Measurements from ENCODE around the gene ATP5F1C. TPM values are rescaled to one million over a fixed set of nuclear protein-coding genes. Genes with fewer than 3 reads are reported as not detected.
"Not testable (repeated sequence)": the region's sequence is repeated elsewhere in the genome, so short reads cannot be mapped to it uniquely, and the experiment has no call there.

Gene ATP5F1C
- total RNA-seq: 132 and 133 TPM in 2 replicates
- long read RNA-seq, transcript ATP5F1C-202 (10 exons, 1,163 nt): minor isoform, 44 of 419 reads
- long read RNA-seq, transcript ATP5F1C-201 (9 exons, 1,078 nt): major isoform, 354 of 419 reads
- long read RNA-seq, partial matches to known transcripts: 6 of 419 reads
- long read RNA-seq, other reads (novel, unspliced or antisense): 15 of 419 reads

DNA sequence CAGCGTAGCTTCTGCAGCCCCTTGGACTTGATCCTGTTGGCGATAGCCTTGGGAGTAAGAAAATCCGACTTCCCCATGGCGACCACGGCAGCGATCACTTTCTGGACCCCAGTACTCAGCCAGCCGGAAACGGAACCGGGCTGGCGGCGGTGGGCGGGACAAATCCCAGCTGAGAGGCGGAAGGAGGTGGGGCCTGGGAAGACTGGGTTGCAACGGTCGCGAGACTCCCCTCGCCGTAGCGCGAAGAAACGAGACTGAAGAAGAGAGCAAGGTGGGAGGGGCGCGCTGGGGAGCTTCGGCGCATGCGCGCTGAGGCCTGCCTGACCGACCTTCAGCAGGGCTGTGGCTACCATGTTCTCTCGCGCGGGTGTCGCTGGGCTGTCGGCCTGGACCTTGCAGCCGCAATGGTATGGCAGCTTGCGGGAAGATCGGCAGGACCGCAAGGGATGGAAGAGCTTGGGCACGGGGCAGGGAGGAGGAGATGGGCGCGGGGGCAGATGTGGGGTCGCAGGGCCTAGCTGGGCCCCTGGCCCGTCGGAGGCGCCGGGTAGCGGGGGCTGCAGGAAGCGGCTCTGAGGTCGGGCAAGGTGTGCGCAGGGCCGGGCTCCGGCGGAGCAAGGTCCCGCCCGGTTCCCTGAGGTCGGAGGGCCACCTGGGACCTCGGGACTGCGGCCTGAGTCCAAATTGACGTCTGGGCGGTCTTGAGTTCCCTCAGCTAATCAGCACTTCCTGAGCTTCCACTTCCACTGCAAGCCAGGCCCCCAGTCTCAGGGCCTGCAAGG lies at the start of gene ATP5F1C, which contains the start of gene KIN:
TSS of gene ATP5F1C (plus strand) at position 321 of the 782 bp plus-strand sequence. CDS start at position 352, 31 bp downstream.
TSS of gene KIN (minus strand) at position 137 of the 782 bp plus-strand sequence. CDS start at position 77, 60 bp downstream.
- Mint-ChIP-seq H3K4me1 (ENCODE audit: unreplicated experiment) (peaks cover 51% of the 10 kb centered on the region), H3K9me3 (ENCODE audit: unreplicated experiment) (no peaks in the 10 kb centered on the region), H3K36me3 (ENCODE audit: unreplicated experiment) (peaks cover 5% of the 10 kb centered on the region), H3K27me3 (ENCODE audit: unreplicated experiment) (no peaks in the 10 kb centered on the region), H3K4me3 (ENCODE audit: unreplicated experiment) (no peak within 1 kb of the TSS), H3K27ac (ENCODE audit: unreplicated experiment) (no peak within 1 kb of the TSS)
- TF ChIP-seq, protein P1, sequence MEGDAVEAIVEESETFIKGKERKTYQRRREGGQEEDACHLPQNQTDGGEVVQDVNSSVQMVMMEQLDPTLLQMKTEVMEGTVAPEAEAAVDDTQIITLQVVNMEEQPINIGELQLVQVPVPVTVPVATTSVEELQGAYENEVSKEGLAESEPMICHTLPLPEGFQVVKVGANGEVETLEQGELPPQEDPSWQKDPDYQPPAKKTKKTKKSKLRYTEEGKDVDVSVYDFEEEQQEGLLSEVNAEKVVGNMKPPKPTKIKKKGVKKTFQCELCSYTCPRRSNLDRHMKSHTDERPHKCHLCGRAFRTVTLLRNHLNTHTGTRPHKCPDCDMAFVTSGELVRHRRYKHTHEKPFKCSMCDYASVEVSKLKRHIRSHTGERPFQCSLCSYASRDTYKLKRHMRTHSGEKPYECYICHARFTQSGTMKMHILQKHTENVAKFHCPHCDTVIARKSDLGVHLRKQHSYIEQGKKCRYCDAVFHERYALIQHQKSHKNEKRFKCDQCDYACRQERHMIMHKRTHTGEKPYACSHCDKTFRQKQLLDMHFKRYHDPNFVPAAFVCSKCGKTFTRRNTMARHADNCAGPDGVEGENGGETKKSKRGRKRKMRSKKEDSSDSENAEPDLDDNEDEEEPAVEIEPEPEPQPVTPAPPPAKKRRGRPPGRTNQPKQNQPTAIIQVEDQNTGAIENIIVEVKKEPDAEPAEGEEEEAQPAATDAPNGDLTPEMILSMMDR (IDR thresholded peaks at IDR 0.05): no peak
- DNase-seq (ENCODE audit: extremely low spot score, unreplicated experiment): peak; percentile 99

DNA sequence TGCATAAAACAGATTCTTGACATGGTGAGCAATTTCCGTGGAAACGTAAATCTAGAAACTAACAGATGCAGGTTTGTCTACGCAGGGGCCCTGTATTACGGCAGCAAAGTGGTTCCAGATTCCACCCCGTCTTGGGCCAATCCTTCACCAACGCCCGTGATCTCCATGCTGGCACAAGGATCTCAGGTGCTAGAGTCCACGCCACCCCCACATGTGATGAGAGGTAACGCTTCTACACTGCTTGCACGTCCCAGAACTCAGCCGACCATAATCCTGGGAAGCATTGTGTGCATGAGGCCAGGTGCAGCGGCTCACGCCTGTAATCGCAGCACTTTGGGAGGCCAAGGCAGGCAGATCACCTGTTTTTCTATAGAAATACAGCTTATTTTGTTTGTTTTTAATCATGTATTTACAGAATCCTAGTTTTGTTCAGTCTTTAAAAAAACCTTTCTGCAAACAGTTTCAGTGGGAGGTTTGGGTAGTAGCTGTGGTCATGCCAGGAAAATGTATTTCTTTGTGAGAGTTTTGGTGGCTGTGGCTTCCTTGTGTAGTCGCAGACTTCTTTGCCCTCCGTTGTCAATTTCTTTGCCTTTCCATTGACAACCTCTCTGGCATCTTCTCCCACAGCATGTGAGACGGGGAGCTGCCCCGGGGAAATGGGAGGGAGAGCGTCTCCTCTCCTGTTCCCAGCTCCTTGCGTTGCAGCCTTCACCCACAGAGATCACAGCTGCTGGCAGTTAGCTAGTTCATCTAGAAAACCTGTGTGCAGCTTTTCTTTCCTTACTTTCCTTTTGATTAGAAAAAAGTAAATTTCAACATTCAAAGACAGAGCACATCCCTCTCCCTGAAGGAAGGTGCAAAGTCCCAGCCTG lies 49.2 kb upstream of the ATP5F1C start:
- peaks cover 5% of the 10 kb centered on the region for H3K27me3 Mint-ChIP-seq (ENCODE audit: unreplicated experiment)
- no peaks in the 10 kb centered on the region for H3K36me3 Mint-ChIP-seq (ENCODE audit: unreplicated experiment)
- no peak overlapping the region for H3K27ac Mint-ChIP-seq (ENCODE audit: unreplicated experiment)
- TF ChIP-seq, protein P1 (IDR thresholded peaks at IDR 0.05): no peak
- H3K9me3 Mint-ChIP-seq (ENCODE audit: unreplicated experiment): no peaks in the 10 kb centered on the region
- DNase-seq (ENCODE audit: extremely low spot score, unreplicated experiment): peak; percentile 68
- no peak overlapping the region for H3K4me3 Mint-ChIP-seq (ENCODE audit: unreplicated experiment)
- no peaks in the 10 kb centered on the region for H3K4me1 Mint-ChIP-seq (ENCODE audit: unreplicated experiment)

DNA sequence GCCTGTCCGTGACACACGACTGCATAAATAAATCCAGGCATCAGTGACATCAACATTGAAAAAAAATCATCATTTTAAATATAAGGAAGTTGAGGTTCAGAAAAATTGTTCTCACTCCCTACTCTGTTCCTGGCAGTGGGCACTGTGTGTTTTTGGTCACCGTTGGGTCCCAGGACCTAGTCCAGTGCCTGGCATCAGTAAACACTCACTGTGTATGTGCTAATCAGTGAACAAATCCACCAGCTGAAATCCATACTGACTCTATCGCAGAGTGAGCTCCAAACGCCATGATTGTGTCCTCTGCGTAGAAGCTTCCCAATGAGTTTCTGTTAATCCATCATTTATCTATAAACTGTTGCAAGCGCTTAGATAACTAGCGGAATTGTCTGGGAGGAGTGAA lies 43.7 kb upstream of the ATP5F1C start:
- no peaks in the 10 kb centered on the region for H3K4me1 Mint-ChIP-seq (ENCODE audit: unreplicated experiment)
- TF ChIP-seq, protein P1 (IDR thresholded peaks at IDR 0.05): no peak
- no peaks in the 10 kb centered on the region for H3K36me3 Mint-ChIP-seq (ENCODE audit: unreplicated experiment)
- H3K27ac Mint-ChIP-seq (ENCODE audit: unreplicated experiment): no peak overlapping the region
- H3K4me3 Mint-ChIP-seq (ENCODE audit: unreplicated experiment): no peak overlapping the region
- H3K27me3 Mint-ChIP-seq (ENCODE audit: unreplicated experiment): peaks cover 5% of the 10 kb centered on the region
- H3K9me3 Mint-ChIP-seq (ENCODE audit: unreplicated experiment): no peaks in the 10 kb centered on the region
- DNase-seq (ENCODE audit: extremely low spot score, unreplicated experiment): no peak

GRCh38 chr10:7748637-7749036 lies 39.3 kb upstream of the ATP5F1C start:
- H3K27ac Mint-ChIP-seq (ENCODE audit: unreplicated experiment); DNase-seq (ENCODE audit: extremely low spot score, unreplicated experiment); H3K4me1 Mint-ChIP-seq (ENCODE audit: unreplicated experiment); H3K4me3 Mint-ChIP-seq (ENCODE audit: unreplicated experiment); H3K9me3 Mint-ChIP-seq (ENCODE audit: unreplicated experiment); H3K27me3 Mint-ChIP-seq (ENCODE audit: unreplicated experiment): not testable (repeated sequence)
- peaks cover 18% of the 10 kb centered on the region for H3K36me3 Mint-ChIP-seq (ENCODE audit: unreplicated experiment)

DNA sequence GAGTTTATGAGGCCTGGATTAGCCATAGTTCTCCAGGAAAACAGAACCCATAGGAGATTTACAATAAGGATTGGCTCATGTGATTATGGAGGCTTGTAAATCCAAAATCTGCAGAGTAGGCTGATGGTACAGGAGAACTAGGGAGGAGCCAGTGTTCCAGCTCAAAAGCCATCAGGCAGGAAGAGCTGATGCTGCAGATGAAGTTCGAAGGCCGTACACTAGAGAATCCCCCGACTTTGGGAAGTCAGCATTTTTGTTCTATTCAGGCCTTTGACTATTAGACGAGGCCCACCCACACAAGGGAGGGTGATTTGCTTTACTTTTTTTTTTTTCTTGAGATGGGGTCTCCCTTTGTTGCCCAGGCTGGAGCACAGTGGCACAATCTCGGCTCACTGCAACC lies 37.8 kb upstream of the ATP5F1C start:
- Mint-ChIP-seq H3K4me3 (ENCODE audit: unreplicated experiment) (no peak overlapping the region), H3K36me3 (ENCODE audit: unreplicated experiment) (peaks cover 28% of the 10 kb centered on the region), H3K27me3 (ENCODE audit: unreplicated experiment) (no peaks in the 10 kb centered on the region), H3K4me1 (ENCODE audit: unreplicated experiment) (no peaks in the 10 kb centered on the region), H3K27ac (ENCODE audit: unreplicated experiment) (no peak overlapping the region), H3K9me3 (ENCODE audit: unreplicated experiment) (no peaks in the 10 kb centered on the region)
- TF ChIP-seq, protein P1 (IDR thresholded peaks at IDR 0.05): no peak
- DNase-seq (ENCODE audit: extremely low spot score, unreplicated experiment): no peak
